ENCODE results near the gene CHFR. TPM values are rescaled to one million over a fixed set of nuclear protein-coding genes. Genes with fewer than 3 reads are reported as not detected.

The CHFR gene
- total RNA-seq, 1 experiment from 2014 or later, result 32.3 TPM

DNA sequence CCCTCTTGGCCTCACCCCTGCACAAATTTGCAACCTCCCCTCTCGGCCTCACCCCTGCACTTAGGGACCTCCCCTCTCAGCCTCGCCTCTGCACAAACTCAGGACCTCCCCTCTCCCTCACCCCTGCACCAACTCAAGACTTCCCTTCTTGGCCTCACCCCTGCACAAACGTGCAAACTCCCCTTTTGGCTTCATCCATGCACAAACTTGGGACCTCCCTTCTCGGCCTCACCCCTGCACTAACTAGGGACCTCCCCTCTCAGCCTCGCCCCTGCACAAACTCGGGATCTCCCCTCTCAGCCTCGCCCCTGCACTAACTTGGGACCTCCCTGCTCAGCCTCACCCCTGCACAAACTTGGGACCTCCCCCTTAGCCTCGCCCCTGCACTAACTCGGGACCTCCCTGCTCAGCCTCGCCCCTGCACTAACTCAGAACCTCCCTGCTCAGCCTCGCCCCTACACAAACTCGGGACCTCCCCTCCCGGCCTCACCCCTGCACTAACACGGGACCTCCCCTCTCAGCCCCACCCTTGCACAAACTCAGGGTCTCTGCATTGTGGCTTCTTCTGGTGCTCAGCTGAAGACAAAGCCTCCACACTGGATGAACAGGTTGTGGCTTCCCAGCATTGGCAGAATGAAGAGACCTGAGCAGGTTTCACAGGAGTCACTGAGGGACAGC lies 47.7 kb downstream of the CHFR start:
- no peaks in the 10 kb centered on the region for H3K36me3 ChIP-seq (ENCODE audit: control insufficient read depth, insufficient read depth, low read length)
- no peaks in the 10 kb centered on the region for H3K27me3 ChIP-seq (replicated peaks; ENCODE audit: control insufficient read depth, insufficient read depth, low read length)
- DNase-seq, result no peak
- Mint-ChIP-seq H3K27ac (ENCODE audit: unreplicated experiment) (no peak overlapping the region), H3K4me3 (ENCODE audit: unreplicated experiment) (no peak overlapping the region), H3K9me3 (ENCODE audit: unreplicated experiment) (no peaks in the 10 kb centered on the region), H3K27me3 (ENCODE audit: insufficient read depth, unreplicated experiment) (no peaks in the 10 kb centered on the region), H3K36me3 (ENCODE audit: insufficient read depth, unreplicated experiment) (peaks cover 36% of the 10 kb centered on the region), H3K4me1 (ENCODE audit: low read depth, unreplicated experiment) (no peaks in the 10 kb centered on the region)
- no peak overlapping the region for H3K4me3 ChIP-seq (ENCODE audit: low read depth, low read length)
- no peaks in the 10 kb centered on the region for H3K4me1 ChIP-seq
- TF ChIP-seq, protein P1, sequence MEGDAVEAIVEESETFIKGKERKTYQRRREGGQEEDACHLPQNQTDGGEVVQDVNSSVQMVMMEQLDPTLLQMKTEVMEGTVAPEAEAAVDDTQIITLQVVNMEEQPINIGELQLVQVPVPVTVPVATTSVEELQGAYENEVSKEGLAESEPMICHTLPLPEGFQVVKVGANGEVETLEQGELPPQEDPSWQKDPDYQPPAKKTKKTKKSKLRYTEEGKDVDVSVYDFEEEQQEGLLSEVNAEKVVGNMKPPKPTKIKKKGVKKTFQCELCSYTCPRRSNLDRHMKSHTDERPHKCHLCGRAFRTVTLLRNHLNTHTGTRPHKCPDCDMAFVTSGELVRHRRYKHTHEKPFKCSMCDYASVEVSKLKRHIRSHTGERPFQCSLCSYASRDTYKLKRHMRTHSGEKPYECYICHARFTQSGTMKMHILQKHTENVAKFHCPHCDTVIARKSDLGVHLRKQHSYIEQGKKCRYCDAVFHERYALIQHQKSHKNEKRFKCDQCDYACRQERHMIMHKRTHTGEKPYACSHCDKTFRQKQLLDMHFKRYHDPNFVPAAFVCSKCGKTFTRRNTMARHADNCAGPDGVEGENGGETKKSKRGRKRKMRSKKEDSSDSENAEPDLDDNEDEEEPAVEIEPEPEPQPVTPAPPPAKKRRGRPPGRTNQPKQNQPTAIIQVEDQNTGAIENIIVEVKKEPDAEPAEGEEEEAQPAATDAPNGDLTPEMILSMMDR (IDR thresholded peaks at IDR 0.05; ENCODE audit: insufficient read depth in 1 of 2, low read depth in 1 of 2, low read length in 1 of 2, severe bottlenecking in 1 of 2, unreplicated experiment in 1 of 2), result no peak
- BruUV-seq (replicated peaks), result no TSS peak
- intact Hi-C loops (cut with micrococcal nuclease; ENCODE audit: unreplicated experiment), result no loop called here
- H3K9me3 ChIP-seq, result no peaks in the 10 kb centered on the region
- ChIA-PET POLR2A (no interaction called here), CTCF (no interaction called here)

DNA sequence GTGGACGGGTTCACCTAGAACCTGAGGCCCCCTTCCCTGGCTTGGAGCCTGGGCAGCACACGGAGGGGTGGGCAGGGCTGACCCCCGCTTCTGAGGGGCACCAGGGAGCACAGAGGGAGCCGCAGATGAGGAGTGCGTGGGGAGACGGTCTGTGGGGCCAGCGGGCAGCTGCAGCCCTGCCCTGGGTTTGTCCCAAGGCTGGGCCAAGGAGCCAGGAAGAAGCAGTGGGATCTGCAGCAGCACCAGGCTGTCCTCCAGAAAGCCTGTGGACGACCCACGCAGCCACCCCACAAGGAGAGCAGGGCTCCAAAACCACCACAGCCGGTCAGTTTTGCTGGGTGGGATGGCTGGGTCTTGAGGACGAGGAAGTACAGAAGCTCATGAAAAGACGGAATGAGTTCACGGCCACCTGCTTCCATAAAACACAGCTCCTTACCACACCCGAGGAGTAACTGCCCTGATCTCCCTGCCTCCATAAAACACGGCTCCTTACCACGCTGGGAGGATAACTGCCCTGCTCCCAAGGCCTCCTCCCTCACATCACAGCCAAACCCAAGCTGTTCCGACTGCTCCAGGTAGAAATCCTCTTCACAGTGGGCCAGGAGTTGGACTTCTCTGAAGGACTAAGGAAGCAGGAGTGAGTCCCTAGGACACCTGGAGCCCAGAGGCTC lies 48.9 kb downstream of the CHFR start:
- ChIA-PET POLR2A (no interaction called here), CTCF (no interaction called here)
- Mint-ChIP-seq H3K4me1 (ENCODE audit: low read depth, unreplicated experiment) (no peaks in the 10 kb centered on the region), H3K4me3 (ENCODE audit: unreplicated experiment) (no peak overlapping the region), H3K9me3 (ENCODE audit: unreplicated experiment) (no peaks in the 10 kb centered on the region), H3K36me3 (ENCODE audit: insufficient read depth, unreplicated experiment) (peaks cover 33% of the 10 kb centered on the region), H3K27me3 (ENCODE audit: insufficient read depth, unreplicated experiment) (no peaks in the 10 kb centered on the region), H3K27ac (ENCODE audit: unreplicated experiment) (peak overlapping the region; percentile 26)
- no peak for DNase-seq
- Histone ChIP-seq H3K36me3 (ENCODE audit: control insufficient read depth, insufficient read depth, low read length) (no peaks in the 10 kb centered on the region), H3K4me3 (ENCODE audit: low read depth, low read length) (no peak overlapping the region), H3K9me3 (no peaks in the 10 kb centered on the region), H3K4me1 (no peaks in the 10 kb centered on the region), H3K27me3 (replicated peaks; ENCODE audit: control insufficient read depth, insufficient read depth, low read length) (no peaks in the 10 kb centered on the region)
- no TSS peak for BruUV-seq (replicated peaks)
- intact Hi-C loops (cut with micrococcal nuclease; ENCODE audit: unreplicated experiment), result no loop called here
- TF ChIP-seq, protein P1 (IDR thresholded peaks at IDR 0.05; ENCODE audit: insufficient read depth in 1 of 2, low read depth in 1 of 2, low read length in 1 of 2, severe bottlenecking in 1 of 2, unreplicated experiment in 1 of 2), result no peak

DNA sequence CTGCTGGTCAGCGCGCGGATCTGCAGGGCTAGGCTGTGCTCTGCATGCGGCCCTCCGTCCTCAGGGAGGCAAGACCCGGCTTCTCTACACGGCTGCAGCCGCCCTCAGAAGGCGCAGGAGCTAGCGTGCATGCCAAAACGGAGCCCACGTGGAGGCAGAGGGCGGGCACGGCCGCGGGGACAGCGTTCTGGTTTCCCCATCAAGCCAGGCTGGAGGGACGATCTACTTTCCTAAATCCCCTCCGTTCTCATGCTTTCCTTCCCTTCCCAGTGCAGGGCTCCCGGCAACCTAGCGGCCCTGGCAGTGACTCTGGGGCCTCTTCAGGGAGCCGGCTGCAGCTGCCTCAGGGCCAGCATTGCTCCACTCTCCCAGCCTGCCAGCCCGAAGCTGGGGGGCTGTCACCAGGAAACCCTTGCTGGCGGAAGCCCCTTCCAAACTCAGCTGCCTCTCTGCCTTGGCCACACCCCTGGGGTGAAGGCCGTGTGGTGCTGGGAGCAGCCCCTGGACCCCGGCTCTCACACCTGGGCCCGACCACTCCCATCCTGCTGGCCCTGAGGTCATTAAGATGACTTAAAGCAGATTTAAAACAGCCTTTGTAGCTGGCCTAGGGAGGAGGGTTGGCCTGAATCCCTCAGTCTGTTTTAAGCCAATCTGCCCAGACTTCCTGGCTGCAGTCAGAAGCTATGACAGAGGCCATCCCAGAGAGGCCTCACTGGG lies 49.6 kb downstream of the CHFR start:
- ChIA-PET POLR2A (no interaction called here), CTCF (no interaction called here)
- Mint-ChIP-seq H3K27me3 (ENCODE audit: insufficient read depth, unreplicated experiment) (no peaks in the 10 kb centered on the region), H3K9me3 (ENCODE audit: unreplicated experiment) (no peaks in the 10 kb centered on the region), H3K36me3 (ENCODE audit: insufficient read depth, unreplicated experiment) (peaks cover 33% of the 10 kb centered on the region), H3K27ac (ENCODE audit: unreplicated experiment) (no peak overlapping the region), H3K4me3 (ENCODE audit: unreplicated experiment) (no peak overlapping the region), H3K4me1 (ENCODE audit: low read depth, unreplicated experiment) (no peaks in the 10 kb centered on the region)
- intact Hi-C loops (cut with micrococcal nuclease; ENCODE audit: unreplicated experiment), result no loop called here
- no peaks in the 10 kb centered on the region for H3K27me3 ChIP-seq (replicated peaks; ENCODE audit: control insufficient read depth, insufficient read depth, low read length)
- H3K4me3 ChIP-seq (ENCODE audit: low read depth, low read length), result no peak overlapping the region
- no peaks in the 10 kb centered on the region for H3K36me3 ChIP-seq (ENCODE audit: control insufficient read depth, insufficient read depth, low read length)
- DNase-seq, result no peak
- H3K4me1 ChIP-seq, result no peaks in the 10 kb centered on the region
- TF ChIP-seq, protein P1 (IDR thresholded peaks at IDR 0.05; ENCODE audit: insufficient read depth in 1 of 2, low read depth in 1 of 2, low read length in 1 of 2, severe bottlenecking in 1 of 2, unreplicated experiment in 1 of 2), result no peak
- BruUV-seq (replicated peaks), result no TSS peak
- no peaks in the 10 kb centered on the region for H3K9me3 ChIP-seq

Measured in Caco-2 (cell line).